Activated T-cell treated with anti-CD3 and anti-CD28 coated beads, Interleukin-2, amount 50 U/mL, for 4 hours (primary cell): ENCODE data around the gene SLC9A3. TPM values are rescaled to one million over a fixed set of nuclear protein-coding genes. Genes with fewer than 3 reads are reported as not detected.

Source experiments
- ATAC-seq, 2 donors: fragments of 200-7000 bp; cut with Tn5 transposase; one replicate each; pipeline ENCODE4 v1.10.0; 2021
- DNase-seq: peaks from one replicate; pipeline ENCODE4 v3.0.0-alpha.2; 2020
- H3K27me3 Mint-ChIP-seq: one replicate; pipeline ENCODE4 v1.8.0; 2021; ENCODE audit warnings: low read depth, mixed read lengths
- H3K36me3 Mint-ChIP-seq: one replicate; pipeline ENCODE4 v1.8.0; 2022; ENCODE audit warnings: mixed read lengths; ENCODE audit not compliant: insufficient read depth
- H3K4me1 Mint-ChIP-seq: one replicate; pipeline ENCODE4 v1.8.0; 2021; ENCODE audit warnings: low read depth, mixed read lengths
- H3K4me3 Mint-ChIP-seq: one replicate; pipeline ENCODE4 v1.8.0; 2021; ENCODE audit warnings: mild to moderate bottlenecking, moderate library complexity, mixed read lengths
- H3K9me3 Mint-ChIP-seq: one replicate; pipeline ENCODE4 v1.8.0; 2021; ENCODE audit warnings: mixed read lengths
- total RNA-seq, 3 donors: library from RNA; stranded (reverse); gene quantifications; one replicate each; pipeline ENCODE4 v1.2.1, GENCODE V29; 2021

Gene SLC9A3
- total RNA-seq, 3 donors from 2014 or later, result 3.4 to 4.9 (median 3.5) TPM

DNA sequence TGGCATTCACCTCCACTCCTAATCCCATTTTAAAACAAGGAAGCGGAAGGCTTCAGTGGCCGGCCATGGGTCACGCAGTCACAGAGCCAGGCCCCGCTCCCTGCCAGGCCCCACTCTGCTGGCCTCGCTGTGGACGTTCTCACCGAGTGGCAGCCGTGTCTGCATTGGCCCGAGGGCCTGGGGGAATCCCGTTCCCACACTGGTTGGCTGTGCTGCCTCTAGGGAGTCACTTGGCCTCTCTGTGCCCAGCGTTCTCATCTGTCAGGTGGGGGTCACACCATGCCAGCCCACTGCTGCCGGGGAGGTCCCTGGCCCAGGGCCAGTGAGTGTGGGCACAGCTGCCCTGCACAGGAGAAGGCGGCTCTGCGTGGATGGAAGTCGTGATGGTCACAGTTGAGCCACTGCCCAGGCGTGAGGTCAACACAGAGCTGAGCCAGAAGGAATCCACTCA, 13.4 kb upstream of the SLC9A3 start:
- Mint-ChIP-seq H3K4me3 (no peak overlapping the region), H3K9me3 (no peaks in the 10 kb centered on the region), H3K36me3 (no peaks in the 10 kb centered on the region), H3K4me1 (no peaks in the 10 kb centered on the region), H3K27me3 (peaks cover 15% of the 10 kb centered on the region)
- DNase-seq, result no peak
- ATAC-seq, result no peak

DNA sequence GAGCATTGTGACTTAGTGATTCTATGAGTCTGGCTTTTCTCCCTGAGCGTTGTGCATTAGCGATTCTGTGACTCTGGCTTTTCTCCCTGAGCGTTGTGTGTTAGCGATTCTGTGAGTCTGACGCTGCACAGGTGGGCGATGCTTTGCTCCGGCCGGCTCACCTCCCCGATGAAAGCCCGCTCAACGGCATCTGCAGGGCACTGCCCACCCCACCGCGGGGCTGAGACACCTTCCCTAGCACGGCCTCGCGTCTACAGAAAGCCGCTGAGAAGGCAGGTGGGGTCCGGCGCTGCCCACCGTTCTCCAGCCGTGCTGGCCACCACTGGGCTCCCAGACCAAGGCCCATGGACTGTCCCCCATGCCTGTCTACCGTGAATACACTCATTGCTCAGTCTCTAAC, 12.8 kb upstream of the SLC9A3 start:
- Mint-ChIP-seq H3K4me1 (no peaks in the 10 kb centered on the region), H3K27me3 (peaks cover 15% of the 10 kb centered on the region), H3K36me3 (no peaks in the 10 kb centered on the region), H3K4me3 (no peak overlapping the region), H3K9me3 (no peaks in the 10 kb centered on the region)
- ATAC-seq, result no peak
- no peak for DNase-seq

GRCh38 chr5:535846-536698, 11.8 kb upstream of the SLC9A3 start:
- DNase-seq (no peak), ATAC-seq (no peak)
- peaks cover 22% of the 10 kb centered on the region for H3K27me3 Mint-ChIP-seq
- H3K9me3 Mint-ChIP-seq, result no peaks in the 10 kb centered on the region
- no peaks in the 10 kb centered on the region for H3K36me3 Mint-ChIP-seq
- no peak overlapping the region for H3K4me3 Mint-ChIP-seq
- H3K4me1 Mint-ChIP-seq, result no peaks in the 10 kb centered on the region

DNA sequence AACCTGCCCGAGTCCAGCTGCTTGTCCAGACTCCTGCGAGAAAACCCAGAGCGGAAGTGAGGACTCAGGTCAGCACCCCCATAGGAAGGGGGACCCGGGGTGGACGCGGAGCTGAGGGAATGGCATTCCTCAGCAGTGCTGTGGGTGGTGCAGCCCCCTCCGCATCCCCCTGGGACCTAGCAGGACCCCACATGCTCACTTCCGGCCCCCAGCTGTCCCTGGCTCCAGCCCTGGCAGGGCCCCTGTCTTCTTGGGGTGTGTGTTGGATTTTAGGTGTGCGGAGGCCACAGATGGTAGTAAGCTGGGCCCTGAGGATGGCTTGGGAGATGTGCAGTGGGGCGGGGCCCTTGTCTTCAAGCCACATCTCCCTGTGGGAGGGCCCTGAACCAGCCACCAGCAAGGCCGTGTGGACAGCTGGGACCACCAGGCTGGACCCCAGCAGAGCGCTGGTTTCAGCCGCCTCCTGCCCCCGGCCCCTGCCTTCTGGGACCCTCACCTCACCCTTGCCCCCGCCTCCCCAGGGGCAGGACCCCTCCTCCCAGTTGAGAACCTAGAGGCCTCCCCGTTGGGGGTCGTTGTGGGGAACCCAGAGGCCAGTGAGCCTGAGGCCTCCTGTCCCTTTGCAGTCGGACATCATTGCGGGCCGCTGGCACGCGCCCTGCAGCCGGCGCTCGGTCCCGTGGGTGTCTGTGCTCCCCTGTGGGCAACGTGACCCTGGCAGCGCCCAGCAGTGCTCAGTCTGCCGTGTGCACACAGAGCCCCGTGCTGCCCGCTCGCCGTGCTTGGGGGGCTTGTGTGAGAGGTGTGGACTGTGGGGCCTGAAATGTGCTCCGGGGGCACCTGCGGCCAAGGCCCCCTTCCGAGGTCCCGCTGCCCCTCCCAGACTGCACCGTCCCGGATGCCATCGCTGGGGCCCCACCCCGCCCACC, 10.8 kb upstream of the SLC9A3 start:
- H3K4me1 Mint-ChIP-seq, result peaks cover 2% of the 10 kb centered on the region
- peaks cover 27% of the 10 kb centered on the region for H3K27me3 Mint-ChIP-seq
- no peaks in the 10 kb centered on the region for H3K36me3 Mint-ChIP-seq
- DNase-seq, result no peak
- H3K4me3 Mint-ChIP-seq, result no peak overlapping the region
- H3K9me3 Mint-ChIP-seq, result no peaks in the 10 kb centered on the region
- no peak for ATAC-seq

DNA sequence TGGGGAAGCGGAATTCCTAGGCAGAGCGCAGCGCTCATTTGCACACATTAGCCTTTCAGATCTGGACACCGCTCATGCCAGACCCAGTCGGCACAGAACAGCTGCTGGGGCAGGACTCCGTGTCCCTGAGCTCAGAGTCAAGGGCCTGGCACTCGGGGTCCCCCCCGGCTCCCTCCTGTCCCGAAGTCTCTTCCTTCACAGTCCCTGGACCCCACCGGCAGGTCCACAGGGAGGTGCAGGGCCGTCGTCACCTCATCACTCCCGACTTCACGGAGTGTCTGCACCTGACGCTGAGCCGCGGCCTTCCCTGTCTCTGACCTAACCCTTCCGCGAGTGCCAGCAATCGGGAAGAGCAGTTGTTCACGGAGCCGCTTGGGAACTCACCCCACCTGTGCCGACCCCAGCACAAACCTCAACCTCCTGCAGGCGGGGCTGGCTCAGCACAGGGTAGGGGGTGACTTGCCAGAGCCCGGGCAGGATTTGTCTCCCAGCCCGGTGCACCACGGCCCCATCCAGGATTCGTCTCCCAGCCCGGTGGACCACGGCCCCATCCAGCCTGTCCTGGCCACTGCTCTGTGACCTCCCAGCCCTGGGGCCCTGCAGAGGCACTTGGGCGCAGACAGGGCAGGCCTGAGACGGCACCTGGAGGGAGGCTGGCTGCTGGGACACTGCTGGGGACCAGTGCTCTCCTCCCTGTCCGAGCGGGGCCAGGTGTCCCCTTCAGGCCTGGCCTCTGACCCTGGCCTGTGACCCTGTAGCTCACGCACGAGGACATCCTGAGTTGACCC, 9.9 kb upstream of the SLC9A3 start:
- H3K4me1 Mint-ChIP-seq, result peaks cover 9% of the 10 kb centered on the region
- no peaks in the 10 kb centered on the region for H3K9me3 Mint-ChIP-seq
- DNase-seq, result no peak
- peaks cover 33% of the 10 kb centered on the region for H3K27me3 Mint-ChIP-seq
- no peak for ATAC-seq
- no peaks in the 10 kb centered on the region for H3K36me3 Mint-ChIP-seq
- H3K4me3 Mint-ChIP-seq, result no peak overlapping the region

DNA sequence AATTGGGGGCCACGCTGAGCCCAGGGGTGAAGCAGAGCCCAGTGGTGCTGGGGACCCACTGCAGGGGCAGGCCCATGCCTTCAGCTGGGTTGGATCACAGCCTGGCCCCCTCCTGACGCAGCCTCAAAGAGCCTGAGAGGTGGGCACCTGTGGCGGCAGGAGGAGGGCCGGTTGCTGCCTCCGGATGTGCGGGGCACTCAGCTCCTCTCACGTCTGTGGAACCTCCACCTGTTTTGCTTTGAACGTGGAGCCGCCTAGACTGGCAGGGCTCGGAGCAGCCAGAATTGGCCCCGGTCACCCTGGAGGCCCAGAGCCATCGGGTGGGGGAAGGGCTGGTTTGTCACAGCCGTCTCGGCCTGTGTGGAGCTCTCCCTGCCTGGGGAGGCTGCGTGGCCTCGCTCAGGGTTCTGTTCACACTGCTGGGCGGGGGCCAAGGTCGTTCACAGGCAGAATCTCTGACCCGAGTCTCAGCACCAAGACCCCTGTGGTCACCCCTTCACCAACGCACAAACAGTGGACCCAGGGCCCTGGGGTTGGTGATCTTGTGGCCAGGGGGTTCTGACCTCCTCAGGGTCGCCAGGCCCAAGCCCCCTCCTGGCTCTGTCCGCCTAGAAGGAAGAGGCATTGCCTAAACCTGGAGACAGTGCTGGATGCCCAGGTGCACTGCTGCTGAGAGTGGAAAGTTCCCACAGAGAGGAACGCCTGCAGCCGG, 9.2 kb upstream of the SLC9A3 start:
- H3K36me3 Mint-ChIP-seq, result no peaks in the 10 kb centered on the region
- peaks cover 38% of the 10 kb centered on the region for H3K27me3 Mint-ChIP-seq
- no peaks in the 10 kb centered on the region for H3K9me3 Mint-ChIP-seq
- no peak for DNase-seq
- H3K4me3 Mint-ChIP-seq, result no peak overlapping the region
- no peak for ATAC-seq
- peaks cover 13% of the 10 kb centered on the region for H3K4me1 Mint-ChIP-seq

GRCh38 chr5:532521-533242, 8.4 kb upstream of the SLC9A3 start:
- H3K36me3 Mint-ChIP-seq, result no peaks in the 10 kb centered on the region
- no peak overlapping the region for H3K4me3 Mint-ChIP-seq
- ATAC-seq, result no peak
- H3K4me1 Mint-ChIP-seq, result peaks cover 15% of the 10 kb centered on the region
- no peaks in the 10 kb centered on the region for H3K9me3 Mint-ChIP-seq
- DNase-seq, result no peak
- H3K27me3 Mint-ChIP-seq, result peaks cover 36% of the 10 kb centered on the region

- ATAC-seq (no peak), DNase-seq (no peak)
Observed at GRCh38 chr5:531749-532315, 7.6 kb upstream of the SLC9A3 start.

DNA sequence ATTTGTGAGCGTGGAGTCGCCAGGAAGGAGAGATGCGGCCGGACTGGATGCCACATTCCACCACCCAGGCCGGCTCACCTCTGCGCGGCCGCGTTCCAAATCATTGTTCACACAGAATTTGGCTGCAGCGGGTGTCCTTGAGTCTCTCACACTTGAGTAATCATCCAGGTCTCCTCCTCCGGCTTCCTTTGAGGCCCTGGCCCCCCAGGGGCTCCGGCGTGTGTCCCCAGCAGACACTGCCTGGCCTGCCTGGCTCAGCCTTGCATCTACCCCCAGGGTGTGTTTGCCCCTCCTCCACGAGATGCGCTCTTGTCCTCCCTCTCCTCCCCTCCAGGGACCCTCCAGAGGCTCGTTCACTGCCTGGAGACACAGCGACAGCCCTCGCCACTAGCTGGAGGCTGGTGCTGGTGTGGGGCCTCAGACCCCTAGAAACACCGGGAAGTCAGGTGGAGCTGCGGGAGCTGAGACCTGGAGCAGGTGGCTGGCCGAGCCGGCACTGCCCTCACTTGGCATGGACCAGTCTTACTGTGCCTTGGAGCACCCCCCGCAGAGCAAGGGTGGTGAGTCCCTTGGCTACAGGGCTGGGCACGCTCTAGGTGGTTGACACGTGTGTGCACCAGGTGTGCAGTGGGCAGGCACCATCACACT, 7.0 kb upstream of the SLC9A3 start:
- Mint-ChIP-seq H3K4me3 (no peak overlapping the region), H3K36me3 (no peaks in the 10 kb centered on the region), H3K9me3 (no peaks in the 10 kb centered on the region), H3K27me3 (peaks cover 43% of the 10 kb centered on the region), H3K4me1 (peaks cover 23% of the 10 kb centered on the region)
- ATAC-seq (no peak), DNase-seq (no peak)

More at GRCh38 chr5:531749-532315, 7.6 kb upstream of the SLC9A3 start:
- Mint-ChIP-seq H3K36me3 (no peaks in the 10 kb centered on the region), H3K9me3 (no peaks in the 10 kb centered on the region), H3K27me3 (peaks cover 43% of the 10 kb centered on the region), H3K4me1 (peaks cover 23% of the 10 kb centered on the region), H3K4me3 (no peak overlapping the region)

GRCh38 chr5:530001-530955, 6.0 kb upstream of the SLC9A3 start:
- H3K9me3 Mint-ChIP-seq, result no peaks in the 10 kb centered on the region
- H3K4me1 Mint-ChIP-seq, result peaks cover 27% of the 10 kb centered on the region
- DNase-seq, result no peak
- H3K4me3 Mint-ChIP-seq, result no peak overlapping the region
- ATAC-seq, result no peak
- H3K27me3 Mint-ChIP-seq, result peaks cover 52% of the 10 kb centered on the region
- no peaks in the 10 kb centered on the region for H3K36me3 Mint-ChIP-seq

GRCh38 chr5:528629-529511, 4.6 kb upstream of the SLC9A3 start:
- ATAC-seq, result peak; percentile 5 to 18
- H3K4me1 Mint-ChIP-seq, result peaks cover 31% of the 10 kb centered on the region
- peak overlapping the region; percentile 48 for H3K4me3 Mint-ChIP-seq
- peaks cover 56% of the 10 kb centered on the region for H3K27me3 Mint-ChIP-seq
- H3K9me3 Mint-ChIP-seq, result no peaks in the 10 kb centered on the region
- no peaks in the 10 kb centered on the region for H3K36me3 Mint-ChIP-seq
- DNase-seq, result no peak
